ENCODE data around the gene CYP24A1.

DNA sequence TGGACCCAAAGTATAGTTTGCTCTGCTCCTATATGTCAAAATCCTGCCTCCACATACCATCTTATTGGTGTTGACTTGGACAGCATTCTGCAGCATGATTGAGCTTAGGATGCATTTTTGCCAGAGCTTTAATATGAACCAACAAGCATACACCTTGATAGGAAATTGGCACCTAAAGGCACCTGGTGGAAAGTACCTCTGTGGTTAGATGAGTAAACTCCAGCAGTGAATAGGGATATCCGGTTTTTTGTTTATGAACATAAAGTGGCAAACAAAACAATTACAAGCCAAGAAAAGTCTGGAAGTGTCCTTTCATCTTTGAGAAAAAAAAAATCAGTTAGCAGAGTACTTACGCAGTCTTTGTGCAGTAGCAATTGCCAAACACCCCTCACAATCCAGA is 6.2 kb upstream of the CYP24A1 start:
- TF ChIP-seq, protein P1, sequence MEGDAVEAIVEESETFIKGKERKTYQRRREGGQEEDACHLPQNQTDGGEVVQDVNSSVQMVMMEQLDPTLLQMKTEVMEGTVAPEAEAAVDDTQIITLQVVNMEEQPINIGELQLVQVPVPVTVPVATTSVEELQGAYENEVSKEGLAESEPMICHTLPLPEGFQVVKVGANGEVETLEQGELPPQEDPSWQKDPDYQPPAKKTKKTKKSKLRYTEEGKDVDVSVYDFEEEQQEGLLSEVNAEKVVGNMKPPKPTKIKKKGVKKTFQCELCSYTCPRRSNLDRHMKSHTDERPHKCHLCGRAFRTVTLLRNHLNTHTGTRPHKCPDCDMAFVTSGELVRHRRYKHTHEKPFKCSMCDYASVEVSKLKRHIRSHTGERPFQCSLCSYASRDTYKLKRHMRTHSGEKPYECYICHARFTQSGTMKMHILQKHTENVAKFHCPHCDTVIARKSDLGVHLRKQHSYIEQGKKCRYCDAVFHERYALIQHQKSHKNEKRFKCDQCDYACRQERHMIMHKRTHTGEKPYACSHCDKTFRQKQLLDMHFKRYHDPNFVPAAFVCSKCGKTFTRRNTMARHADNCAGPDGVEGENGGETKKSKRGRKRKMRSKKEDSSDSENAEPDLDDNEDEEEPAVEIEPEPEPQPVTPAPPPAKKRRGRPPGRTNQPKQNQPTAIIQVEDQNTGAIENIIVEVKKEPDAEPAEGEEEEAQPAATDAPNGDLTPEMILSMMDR (IDR thresholded peaks at IDR 0.05), result no peak
- no peak for TF ChIP-seq POLR2A (IDR thresholded peaks at IDR 0.05)
